CD14-positive monocyte (primary cell): ENCODE data around the gene PRKAR1B. TPM values are rescaled to one million over a fixed set of nuclear protein-coding genes. Genes with fewer than 3 reads are reported as not detected.

ENCODE experiments used
- DNase-seq, 3 donors: peaks; one replicate each; pipeline ENCODE4 v3.0.0-alpha.2; 2011 to 2022
- H2AFZ ChIP-seq: 2 replicates; pipeline ENCODE4 v1.6.0; 2012; ENCODE audit warnings: mild to moderate bottlenecking, low read depth, low read length, inconsistent platforms; ENCODE audit not compliant: insufficient read depth, poor library complexity, severe bottlenecking
- H3K27ac ChIP-seq, 2 donors: 1 replicate in 1 of 2; 2 replicates in 1 of 2; pipeline ENCODE4 v1.5.1; 2012 to 2013; ENCODE audit warnings: low read length in 2 of 2, control low read depth in 1 of 2, inconsistent platforms in 1 of 2, low read depth in 1 of 2, mild to moderate bottlenecking in 1 of 2
- H3K27me3 ChIP-seq, 2 donors: one replicate each; pipeline versions ENCODE4 v1.6.0 to v1.6.1; 2011 to 2013; ENCODE audit warnings: low read length in 2 of 2; ENCODE audit not compliant: control insufficient read depth in 2 of 2, insufficient read depth in 2 of 2
- H3K36me3 ChIP-seq, 2 donors: replicated peaks in 1 of 2; 1 replicate in 1 of 2; 2 replicates in 1 of 2; pipeline versions ENCODE4 v1.5.1 to v1.6.1; 2012 to 2013; ENCODE audit warnings: low read length in 2 of 2, control low read depth in 1 of 2, inconsistent platforms in 1 of 2, mild to moderate bottlenecking in 1 of 2; ENCODE audit not compliant: insufficient read depth in 2 of 2, control insufficient read depth in 1 of 2
- H3K4me1 ChIP-seq, 2 donors: 1 replicate in 1 of 2; 2 replicates in 1 of 2; pipeline versions ENCODE4 v1.5.1 to v1.6.1; 2012 to 2013; ENCODE audit warnings: low read length in 2 of 2, control low read depth in 1 of 2, inconsistent platforms in 1 of 2, mild to moderate bottlenecking in 1 of 2, moderate library complexity in 1 of 2; ENCODE audit not compliant: insufficient read depth in 2 of 2, control insufficient read depth in 1 of 2
- H3K4me2 ChIP-seq: replicated peaks from 2 replicates; pipeline ENCODE3; 2012; ENCODE audit warnings: low read length, moderate library complexity, mild to moderate bottlenecking; ENCODE audit not compliant: poor library complexity, severe bottlenecking; ENCODE audit errors: extremely low read depth
- H3K4me3 ChIP-seq, 3 experiments: fragments of 200-600 bp in 1 of 3; sonication (generic) in 1 of 3; replicated peaks in 1 of 3; 1 replicate in 2 of 3; 2 replicates in 1 of 3; pipeline ENCODE4 v1.5.1; 2011 to 2013; ENCODE audit warnings: low read length in 3 of 3, mild to moderate bottlenecking in 3 of 3, control low read depth in 2 of 3, low read depth in 2 of 3, inconsistent platforms in 1 of 3, moderate library complexity in 1 of 3
- H3K79me2 ChIP-seq: 2 replicates; pipeline ENCODE4 v1.6.0; 2012; ENCODE audit warnings: mild to moderate bottlenecking, control low read depth, inconsistent platforms, low read length, moderate library complexity; ENCODE audit not compliant: insufficient read depth
- H3K9ac ChIP-seq: 2 replicates; pipeline ENCODE4 v1.6.0; 2017; ENCODE audit warnings: low read length, mild to moderate bottlenecking; ENCODE audit not compliant: insufficient read depth, poor library complexity, severe bottlenecking
- H3K9me3 ChIP-seq, 2 donors: replicated peaks in 1 of 2; 1 replicate in 1 of 2; 2 replicates in 1 of 2; pipeline versions ENCODE4 v1.5.1 to v1.6.1; 2012 to 2013; ENCODE audit warnings: low read length in 2 of 2, control low read depth in 1 of 2; ENCODE audit not compliant: control insufficient read depth in 1 of 2, insufficient read depth in 1 of 2
- H4K20me1 ChIP-seq: 2 replicates; pipeline ENCODE4 v1.6.0; 2012; ENCODE audit warnings: mild to moderate bottlenecking, low read length, control low read depth, moderate library complexity; ENCODE audit not compliant: insufficient read depth
- H3K27ac Mint-ChIP-seq, 7 donors: one replicate each; pipeline ENCODE4 v1.8.0; 2020; ENCODE audit warnings: mild to moderate bottlenecking in 7 of 7, mixed read lengths in 7 of 7, moderate library complexity in 6 of 7, inconsistent platforms in 2 of 7
- H3K27me3 Mint-ChIP-seq, 3 donors: one replicate each; pipeline ENCODE4 v1.8.0; 2021 to 2022; ENCODE audit warnings: low read depth in 3 of 3, mild to moderate bottlenecking in 3 of 3, mixed read lengths in 3 of 3, moderate library complexity in 3 of 3, inconsistent platforms in 1 of 3
- H3K36me3 Mint-ChIP-seq, 2 donors: one replicate each; pipeline ENCODE4 v1.8.0; 2020; ENCODE audit warnings: mixed read lengths in 2 of 2, inconsistent platforms in 1 of 2, mild to moderate bottlenecking in 1 of 2
- H3K4me1 Mint-ChIP-seq: one replicate; pipeline ENCODE4 v1.8.0; 2020; ENCODE audit warnings: mild to moderate bottlenecking, mixed read lengths
- H3K4me3 Mint-ChIP-seq, 2 donors: one replicate each; pipeline ENCODE4 v1.8.0; 2020; ENCODE audit warnings: mild to moderate bottlenecking in 2 of 2, mixed read lengths in 2 of 2, moderate library complexity in 1 of 2
- H3K9me3 Mint-ChIP-seq, 7 donors: one replicate each; pipeline ENCODE4 v1.8.0; 2020 to 2022; ENCODE audit warnings: mixed read lengths in 7 of 7, mild to moderate bottlenecking in 6 of 7, moderate library complexity in 6 of 7, inconsistent platforms in 2 of 7
- WGBS: methylation state at CpG from one replicate; pipeline ENCODE4 v1.1.5; 2013; ENCODE audit warnings: missing lambda C conversion rate; ENCODE audit not compliant: insufficient coverage; 5-methylcytosine and 5-hydroxymethylcytosine counted together
- intact Hi-C, 2 donors: fragments of 100-400 bp; cut with micrococcal nuclease; formaldehyde crosslinking; loops; one replicate each; pipeline versions ENCODE4 v1.15.0 to v1.15.1; 2023
- polyA plus RNA-seq, 3 donors: library from polyadenylated mRNA; depleted of rRNA in 1 of 3; unstranded in 2 of 3; stranded (reverse) in 1 of 3; fragments of 300-500 nt in 2 of 3; fragments of >200 nt in 1 of 3; fragmentation: Illumina TruSeq in 2 of 3; gene quantifications; 1 replicate in 2 of 3; 2 replicates in 1 of 3; pipeline ENCODE4 v1.2.3, GENCODE V29; 2012 to 2021
- TF ChIP-seq, protein P1 (sequence below): fragments of 200-600 bp; IDR thresholded peaks from one replicate; pipeline ENCODE4 v1.8.0; 2022; ENCODE audit warnings: antibody characterized with exemption, mild to moderate bottlenecking

The PRKAR1B gene
- polyA plus RNA-seq, 3 donors = 0.94 to 2.1 (median 1.1) TPM

DNA sequence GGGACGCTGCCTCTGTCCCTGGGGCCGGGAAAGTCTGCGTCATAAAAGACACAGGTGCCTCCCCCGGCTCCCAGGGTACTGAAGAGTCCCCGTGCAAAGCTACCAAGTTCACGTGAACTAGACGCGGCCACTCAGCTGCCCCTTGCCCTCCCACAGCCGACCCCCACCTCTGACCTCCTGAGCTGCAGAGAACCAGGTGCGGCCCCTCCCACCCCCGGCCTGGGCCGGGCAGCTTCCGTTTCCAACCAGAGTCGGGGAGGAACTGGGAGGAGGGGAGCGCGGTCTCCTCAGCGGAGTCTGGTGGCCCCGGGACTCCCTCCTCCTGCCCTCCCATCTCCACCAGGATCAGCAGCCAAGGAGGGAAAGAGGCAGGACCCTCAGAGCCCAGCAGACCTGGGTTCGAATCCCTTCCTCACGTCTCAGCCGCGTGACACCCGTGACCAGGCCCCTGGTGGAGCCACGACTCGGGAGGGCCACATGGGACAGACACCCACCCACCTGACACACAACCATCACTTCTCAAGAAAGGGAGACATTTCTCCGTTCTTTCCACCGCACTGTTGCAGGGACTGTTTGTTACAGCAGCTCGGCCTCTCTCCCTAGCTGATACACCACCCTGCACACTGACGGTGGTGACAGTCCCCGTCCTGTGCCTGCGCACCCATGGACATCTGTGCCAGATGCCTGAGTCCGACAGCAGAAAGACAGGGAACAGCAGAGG is 170.1 kb downstream of the PRKAR1B start:
- intact Hi-C loops = no loop called here
- Histone ChIP-seq H3K36me3 (no peaks in the 10 kb centered on the region), H3K4me1 (no peaks in the 10 kb centered on the region), H3K4me3 (no peak overlapping the region), H3K79me2 (no peaks in the 10 kb centered on the region), H4K20me1 (no peaks in the 10 kb centered on the region), H3K27ac (no peak overlapping the region), H3K9me3 (no peaks in the 10 kb centered on the region), H3K9ac (no peak overlapping the region), H3K4me2 (no peak overlapping the region), H3K27me3 (no peaks in the 10 kb centered on the region), H2AFZ (no peak overlapping the region)
- WGBS = 91% methylated on average over 15 of the region's 32 CpGs
- Mint-ChIP-seq H3K27ac (no peak overlapping the region), H3K4me1 (no peaks in the 10 kb centered on the region), H3K9me3 (peaks cover 0 to 8% (median 3%) of the 10 kb centered on the region in 7 donors), H3K27me3 (peaks cover 3 to 5% (median 3%) of the 10 kb centered on the region in 3 donors), H3K36me3 (no peaks in the 10 kb centered on the region), H3K4me3 (no peak overlapping the region)
- DNase-seq = no peak
- TF ChIP-seq, protein P1, sequence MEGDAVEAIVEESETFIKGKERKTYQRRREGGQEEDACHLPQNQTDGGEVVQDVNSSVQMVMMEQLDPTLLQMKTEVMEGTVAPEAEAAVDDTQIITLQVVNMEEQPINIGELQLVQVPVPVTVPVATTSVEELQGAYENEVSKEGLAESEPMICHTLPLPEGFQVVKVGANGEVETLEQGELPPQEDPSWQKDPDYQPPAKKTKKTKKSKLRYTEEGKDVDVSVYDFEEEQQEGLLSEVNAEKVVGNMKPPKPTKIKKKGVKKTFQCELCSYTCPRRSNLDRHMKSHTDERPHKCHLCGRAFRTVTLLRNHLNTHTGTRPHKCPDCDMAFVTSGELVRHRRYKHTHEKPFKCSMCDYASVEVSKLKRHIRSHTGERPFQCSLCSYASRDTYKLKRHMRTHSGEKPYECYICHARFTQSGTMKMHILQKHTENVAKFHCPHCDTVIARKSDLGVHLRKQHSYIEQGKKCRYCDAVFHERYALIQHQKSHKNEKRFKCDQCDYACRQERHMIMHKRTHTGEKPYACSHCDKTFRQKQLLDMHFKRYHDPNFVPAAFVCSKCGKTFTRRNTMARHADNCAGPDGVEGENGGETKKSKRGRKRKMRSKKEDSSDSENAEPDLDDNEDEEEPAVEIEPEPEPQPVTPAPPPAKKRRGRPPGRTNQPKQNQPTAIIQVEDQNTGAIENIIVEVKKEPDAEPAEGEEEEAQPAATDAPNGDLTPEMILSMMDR = no peak

- H3K9ac ChIP-seq = no peak overlapping the region
- DNase-seq = no peak
- H3K4me1 Mint-ChIP-seq = no peaks in the 10 kb centered on the region
Observed at GRCh38 chr7:556291-556826, 170.7 kb downstream of the PRKAR1B start.

More at GRCh38 chr7:556291-556826, 170.7 kb downstream of the PRKAR1B start:
- Histone ChIP-seq H3K36me3 (no peaks in the 10 kb centered on the region), H3K9me3 (no peaks in the 10 kb centered on the region), H3K4me3 (no peak overlapping the region), H3K4me2 (no peak overlapping the region), H3K4me1 (no peaks in the 10 kb centered on the region), H3K79me2 (no peaks in the 10 kb centered on the region), H3K27ac (no peak overlapping the region), H3K27me3 (no peaks in the 10 kb centered on the region), H2AFZ (no peak overlapping the region), H4K20me1 (no peaks in the 10 kb centered on the region)
- Mint-ChIP-seq H3K27ac (no peak overlapping the region), H3K9me3 (peaks cover 0 to 8% (median 3%) of the 10 kb centered on the region in 7 donors), H3K36me3 (no peaks in the 10 kb centered on the region), H3K4me3 (no peak overlapping the region), H3K27me3 (peaks cover 3 to 5% (median 3%) of the 10 kb centered on the region in 3 donors)
- TF ChIP-seq, protein P1 = no peak
- 95% methylated on average over 23 of the region's 30 CpGs for WGBS
- intact Hi-C loops = no loop called here
